Measurements from ENCODE around the gene FBN3.
A peak's percentile ranks its signal among the peaks of the same experiment; 100 is the strongest.

FBN3 gene

GRCh38 chr19:8041531-8041931, 107.9 kb downstream of the FBN3 start:
- TF ChIP-seq EGR2 (tag by site-specific recombination; IDR thresholded peaks at IDR 0.05; ENCODE audit: low read depth) = peak; percentile 98
- 0 out of 2 replicates have a peak, but pooled peaks have one; percentile 31 for TF ChIP-seq ZBTB20 (tag by site-specific recombination; IDR thresholded peaks at IDR 0.05)
- peak; percentile 89 for TF ChIP-seq ZIC2 (tag by site-specific recombination; IDR thresholded peaks at IDR 0.05)
- TF ChIP-seq ZNF398 (tag by site-specific recombination; IDR thresholded peaks at IDR 0.05) = no peak
- TF ChIP-seq GLIS1 (tag by site-specific recombination; IDR thresholded peaks at IDR 0.05) = peak; percentile 65
- no peak for TF ChIP-seq SP3 (tag by site-specific recombination; IDR thresholded peaks at IDR 0.05)
- TF ChIP-seq ZNF596 (tag by site-specific recombination; IDR thresholded peaks at IDR 0.05) = no peak
- no peak for TF ChIP-seq ZNF423 (tag by site-specific recombination; IDR thresholded peaks at IDR 0.05)
- TF ChIP-seq ZFHX2 (tag by site-specific recombination; conservative IDR thresholded peaks at IDR 0.05) = peak; percentile 97
- no peak overlapping the region for H3K27ac ChIP-seq (ENCODE audit: extremely low read depth, low read depth, low read length)
- no peaks in the 10 kb centered on the region; the same call in 1 of the 2 replicates for H3K4me1 ChIP-seq (ENCODE audit: control insufficient read depth, insufficient read depth, low read length)
- no peaks in the 10 kb centered on the region for H3K9me3 ChIP-seq (ENCODE audit: control insufficient read depth, insufficient read depth, low read depth, low read length)
- POLR2A ChIA-PET = interaction anchor here (0.6 to 0.7 kb wide), 2 partner anchors 455 to 1649 kb away, joined by 3 to 6 read pairs; partner anchors contain the start of gene GTF2F1
- CTCF ChIA-PET = no interaction called here
- H3K4me3 ChIP-seq (ENCODE audit: low read depth, low read length) = no peak overlapping the region
- no peaks in the 10 kb centered on the region for H3K36me3 ChIP-seq (ENCODE audit: control insufficient read depth in 2 of 2, insufficient read depth in 1 of 2, low read length in 2 of 2)

- ChIA-PET CTCF (no interaction called here), POLR2A (no interaction called here)
- peak; percentile 50; the same call in 1 of the 2 replicates for TF ChIP-seq ZNF140 (tag by site-specific recombination; IDR thresholded peaks at IDR 0.05)
- TF ChIP-seq ZNF560 (tag by site-specific recombination; IDR thresholded peaks at IDR 0.05; ENCODE audit: borderline replicate concordance) = 0 out of 2 replicates have a peak, but pooled peaks have one; percentile 14
- TF ChIP-seq ZNF366 (tag by site-specific recombination; conservative IDR thresholded peaks at IDR 0.05) = no peak
- peak; percentile 49 for TF ChIP-seq ZNF623 (tag by site-specific recombination; IDR thresholded peaks at IDR 0.05)
- peak; percentile 39 for TF ChIP-seq ZBTB8A (tag by site-specific recombination; IDR thresholded peaks at IDR 0.05)
- TF ChIP-seq ZNF555 (tag by site-specific recombination; conservative IDR thresholded peaks at IDR 0.05) = peak; percentile 51
- TF ChIP-seq ZBTB11 (tag by site-specific recombination; conservative IDR thresholded peaks at IDR 0.05; ENCODE audit: low read depth) = peak; percentile 62
- TF ChIP-seq ZNF341 (tag by site-specific recombination; IDR thresholded peaks at IDR 0.05; ENCODE audit: low read depth) = no peak
- no peak for TF ChIP-seq ZNF169 (tag by site-specific recombination; IDR thresholded peaks at IDR 0.05)
- TF ChIP-seq ZBTB6 (tag by site-specific recombination; IDR thresholded peaks at IDR 0.05) = no peak
- no peak; the same call in 1 of the 2 replicates for TF ChIP-seq ZNF654 (tag by site-specific recombination; IDR thresholded peaks at IDR 0.05; ENCODE audit: low read depth)
- TF ChIP-seq ZNF426 (tag by site-specific recombination; IDR thresholded peaks at IDR 0.05) = peak; percentile 63
- no peak for TF ChIP-seq ZNF274 (IDR thresholded peaks at IDR 0.05; ENCODE audit: low read length)
- TF ChIP-seq ZNF274 (tag by site-specific recombination; IDR thresholded peaks at IDR 0.05; ENCODE audit: borderline replicate concordance) = no peak
- 0 out of 2 replicates have a peak, but pooled peaks have one; percentile 24 for TF ChIP-seq ZNF558 (tag by site-specific recombination; IDR thresholded peaks at IDR 0.05)
- peak; percentile 17; the same call in 1 of the 2 replicates for TF ChIP-seq ZNF629 (tag by site-specific recombination; IDR thresholded peaks at IDR 0.05)
- TF ChIP-seq ZNF394 (tag by site-specific recombination; IDR thresholded peaks at IDR 0.05; ENCODE audit: borderline replicate concordance) = peak; percentile 80
- TF ChIP-seq REST (tag by site-specific recombination; IDR thresholded peaks at IDR 0.05) = 0 out of 2 replicates have a peak, but pooled peaks have one; percentile 15
Measured at GRCh38 chr19:8039231-8039630, 110.2 kb downstream of the FBN3 start.

More at GRCh38 chr19:8039231-8039630, 110.2 kb downstream of the FBN3 start:
- no peaks in the 10 kb centered on the region for H3K36me3 ChIP-seq (ENCODE audit: control insufficient read depth in 2 of 2, insufficient read depth in 1 of 2, low read length in 2 of 2)
- no peak overlapping the region for H3K4me3 ChIP-seq (ENCODE audit: low read depth, low read length)
- no peak overlapping the region for H3K27ac ChIP-seq (ENCODE audit: extremely low read depth, low read depth, low read length)
- no peaks in the 10 kb centered on the region for H3K9me3 ChIP-seq (ENCODE audit: control insufficient read depth, insufficient read depth, low read depth, low read length)
- no peaks in the 10 kb centered on the region; the same call in 1 of the 2 replicates for H3K4me1 ChIP-seq (ENCODE audit: control insufficient read depth, insufficient read depth, low read length)

Measured in HEK293 (cell line).